Activated T-helper 2 cell treated with anti-CD3 and anti-CD28 coated beads, Interferon-gamma antibody, Interleukin-2, Interleukin-4, amounts not matched to agents 10 μg/mL and 5 μg/mL and 100 μg/mL, durations not matched to agents 14 hours and 24 hours and 36 hours (primary cell): ENCODE results near the gene DNAH1. TPM values are rescaled to one million over a fixed set of nuclear protein-coding genes. Genes with fewer than 3 reads are reported as not detected.

Source experiments
- DNase-seq: peaks from one replicate; pipeline ENCODE4 v3.0.0; 2021; ENCODE audit warnings: low spot score
- H3K27ac Mint-ChIP-seq: one replicate; pipeline ENCODE4 v1.8.0; 2021; ENCODE audit warnings: mixed read lengths
- H3K27me3 Mint-ChIP-seq: one replicate; pipeline ENCODE4 v1.8.0; 2021; ENCODE audit warnings: low read depth, mixed read lengths
- H3K36me3 Mint-ChIP-seq: one replicate; pipeline ENCODE4 v1.8.0; 2021; ENCODE audit warnings: low read depth, mixed read lengths
- H3K4me1 Mint-ChIP-seq: one replicate; pipeline ENCODE4 v1.8.0; 2021; ENCODE audit warnings: low read depth, mixed read lengths
- H3K4me3 Mint-ChIP-seq: one replicate; pipeline ENCODE4 v1.8.0; 2021; ENCODE audit warnings: low read depth, mild to moderate bottlenecking, moderate library complexity, mixed read lengths
- H3K9me3 Mint-ChIP-seq: one replicate; pipeline ENCODE4 v1.8.0; 2021; ENCODE audit warnings: mixed read lengths
- intact Hi-C: fragments of 100-400 bp; cut with micrococcal nuclease; formaldehyde crosslinking; loops from one replicate; pipeline ENCODE4 v1.15.1; 2023
- total RNA-seq: library from RNA; stranded (reverse); gene quantifications from 2 replicates; pipeline ENCODE4 v1.2.3, GENCODE V29; 2022

The DNAH1 gene
- total RNA-seq, 1 donor from 2014 or later, result 9.8 TPM

DNA sequence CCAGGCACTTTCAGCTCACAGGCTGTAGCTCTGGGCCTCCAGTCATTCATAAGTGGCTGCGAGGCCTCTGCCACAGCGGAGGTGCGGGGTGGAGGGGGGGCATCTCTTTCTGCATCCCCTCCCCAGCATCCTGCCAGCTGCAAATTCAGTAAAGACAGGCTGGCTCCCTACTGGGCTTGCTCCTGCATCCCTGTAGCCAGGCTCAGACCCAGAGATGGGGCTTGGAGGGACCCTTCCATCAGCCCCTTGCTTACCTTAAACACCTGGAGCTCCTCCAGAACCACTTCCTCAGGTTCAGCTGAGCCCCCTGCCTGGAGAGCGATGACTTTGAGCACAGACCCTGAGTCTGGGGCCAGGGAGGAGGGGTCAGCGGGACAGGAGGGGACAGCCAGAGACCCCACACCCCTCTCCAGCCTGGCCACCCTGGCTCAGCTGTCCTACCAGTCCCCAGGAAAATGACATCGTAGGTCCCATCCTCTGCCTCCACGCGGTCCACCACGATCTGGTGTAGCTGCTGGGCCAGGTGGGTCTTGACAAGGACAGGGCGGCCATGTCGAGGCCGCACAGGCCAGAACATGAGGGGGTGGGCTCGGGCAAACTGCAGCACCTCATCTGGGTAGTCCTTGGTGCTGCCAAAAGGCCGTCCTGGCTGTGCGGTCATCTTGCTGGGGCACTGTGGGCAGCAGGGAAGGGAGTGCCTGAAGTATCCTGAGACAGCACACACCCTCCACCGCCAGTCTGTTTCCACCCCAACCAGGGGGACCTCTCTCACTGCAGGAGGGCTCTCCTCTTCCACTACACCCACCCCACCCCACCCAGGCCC is 123.5 kb downstream of the DNAH1 start:
- H3K27ac Mint-ChIP-seq, result no peak overlapping the region
- no peak for DNase-seq
- no peaks in the 10 kb centered on the region for H3K27me3 Mint-ChIP-seq
- no peaks in the 10 kb centered on the region for H3K36me3 Mint-ChIP-seq
- intact Hi-C loops, result no loop called here
- H3K4me1 Mint-ChIP-seq, result peaks cover 3% of the 10 kb centered on the region
- H3K4me3 Mint-ChIP-seq, result no peak overlapping the region
- no peaks in the 10 kb centered on the region for H3K9me3 Mint-ChIP-seq

DNA sequence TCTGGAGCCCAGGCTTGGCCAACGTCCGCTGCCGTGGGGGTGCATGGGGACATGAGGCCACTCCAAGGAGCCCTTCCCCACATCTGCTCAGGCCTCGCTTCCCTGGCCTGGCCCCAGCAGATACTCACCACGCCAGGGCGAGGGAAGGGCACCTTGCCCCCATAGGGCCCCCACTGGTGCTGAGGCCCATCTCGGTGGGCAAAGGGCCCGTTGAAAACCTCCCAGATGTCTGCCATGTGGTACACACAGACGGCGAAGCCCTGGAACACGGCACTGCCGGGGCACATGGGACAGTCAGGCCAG is 124.1 kb downstream of the DNAH1 start:
- Mint-ChIP-seq H3K4me1 (peaks cover 6% of the 10 kb centered on the region), H3K27me3 (no peaks in the 10 kb centered on the region), H3K9me3 (no peaks in the 10 kb centered on the region), H3K27ac (no peak overlapping the region), H3K36me3 (no peaks in the 10 kb centered on the region), H3K4me3 (no peak overlapping the region)
- no peak for DNase-seq
- intact Hi-C loops, result no loop called here

DNA sequence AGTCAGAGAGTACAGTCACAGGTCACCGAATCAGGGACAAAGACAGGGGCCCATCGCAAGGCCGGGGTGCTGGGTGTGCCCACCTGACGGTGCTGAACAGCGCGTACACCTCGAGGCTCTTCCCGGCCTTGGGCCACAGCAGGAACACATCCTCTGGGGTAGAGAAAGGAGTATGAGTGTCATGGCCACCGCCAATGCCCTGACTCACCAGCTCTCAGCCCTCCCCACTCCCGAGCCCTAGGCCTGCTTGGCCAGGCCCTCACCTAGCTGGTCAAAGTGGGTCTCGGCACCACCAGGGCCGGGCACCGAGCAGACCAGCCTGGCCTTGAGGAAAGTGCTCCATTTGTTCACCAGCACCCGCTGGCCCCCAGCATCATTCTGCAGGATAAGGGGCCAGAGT is 124.6 kb downstream of the DNAH1 start:
- Mint-ChIP-seq H3K9me3 (no peaks in the 10 kb centered on the region), H3K27me3 (no peaks in the 10 kb centered on the region)

DNA sequence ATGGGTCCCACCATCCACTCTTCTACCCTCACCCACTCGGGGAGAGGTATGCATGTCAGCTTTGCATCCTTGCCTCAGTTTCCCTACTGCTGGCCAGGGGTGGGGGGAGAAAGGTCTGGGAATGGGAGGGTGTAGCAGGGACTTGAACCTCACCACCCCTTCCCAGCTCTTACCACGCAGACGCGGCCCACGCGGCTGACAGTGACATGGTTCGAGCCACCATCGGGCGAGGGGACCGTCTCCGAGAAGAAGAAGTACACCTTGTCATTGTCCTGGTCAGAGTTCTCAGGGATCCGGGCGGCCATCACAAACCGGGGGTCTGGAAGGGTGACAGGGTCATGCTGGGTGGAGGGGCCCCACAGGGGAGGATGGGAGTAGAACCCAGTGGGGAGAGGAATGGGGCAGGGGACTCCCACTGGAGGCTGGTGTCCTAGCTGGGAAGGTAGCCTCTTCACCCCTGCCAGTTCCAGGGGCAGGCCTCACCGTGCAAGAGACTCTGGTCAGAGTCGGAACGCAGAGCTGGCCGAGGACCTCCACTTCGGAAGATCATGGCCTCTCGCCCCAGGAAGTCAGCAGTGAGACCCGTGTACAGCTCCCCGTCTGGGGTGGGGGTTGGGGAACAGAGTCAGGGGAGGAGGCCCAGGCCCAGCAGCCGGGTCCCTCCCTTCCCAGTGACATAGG is 125.1 kb downstream of the DNAH1 start:
- H3K36me3 Mint-ChIP-seq, result no peaks in the 10 kb centered on the region
- intact Hi-C loops, result no loop called here
- no peak overlapping the region for H3K4me3 Mint-ChIP-seq
- DNase-seq, result no peak
- H3K27ac Mint-ChIP-seq, result no peak overlapping the region
- H3K27me3 Mint-ChIP-seq, result no peaks in the 10 kb centered on the region
- H3K9me3 Mint-ChIP-seq, result no peaks in the 10 kb centered on the region
- peaks cover 6% of the 10 kb centered on the region for H3K4me1 Mint-ChIP-seq

More for the DNA sequence above, 124.6 kb downstream of the DNAH1 start:
- intact Hi-C loops, result no loop called here
- Mint-ChIP-seq H3K4me3 (no peak overlapping the region), H3K27ac (no peak overlapping the region), H3K36me3 (no peaks in the 10 kb centered on the region), H3K4me1 (peaks cover 6% of the 10 kb centered on the region)
- no peak for DNase-seq

DNA sequence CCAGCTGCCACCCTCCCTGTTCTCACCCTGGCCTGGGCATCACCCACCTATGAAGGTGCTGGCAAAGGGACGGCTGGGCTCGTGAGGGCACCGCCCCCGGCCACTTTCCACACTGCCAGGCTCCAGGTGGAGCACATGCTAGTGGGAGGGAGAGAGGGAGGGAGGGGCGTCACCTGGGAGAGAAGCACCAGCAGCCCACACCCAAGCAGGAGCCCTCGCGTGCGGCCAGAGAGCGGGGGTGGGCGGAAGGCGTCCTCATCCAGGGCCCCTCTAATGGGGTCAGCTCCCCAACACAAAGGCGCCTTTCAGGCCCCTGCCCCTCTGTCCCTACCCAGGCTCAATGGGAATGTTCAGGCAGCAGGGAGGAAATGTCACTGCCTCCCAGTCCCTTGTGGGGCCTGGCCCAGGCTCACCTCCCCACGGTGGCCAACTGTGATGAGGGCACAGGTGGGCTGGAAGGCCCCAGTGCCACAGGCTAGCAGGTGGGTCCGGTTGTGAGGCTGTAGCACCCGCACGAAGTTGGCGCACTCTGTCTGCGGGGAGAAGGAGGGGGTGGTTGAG is 125.7 kb downstream of the DNAH1 start:
- Mint-ChIP-seq H3K4me3 (no peak overlapping the region), H3K4me1 (peaks cover 6% of the 10 kb centered on the region), H3K27ac (no peak overlapping the region), H3K9me3 (no peaks in the 10 kb centered on the region), H3K27me3 (no peaks in the 10 kb centered on the region), H3K36me3 (no peaks in the 10 kb centered on the region)
- intact Hi-C loops, result no loop called here
- no peak for DNase-seq

DNA sequence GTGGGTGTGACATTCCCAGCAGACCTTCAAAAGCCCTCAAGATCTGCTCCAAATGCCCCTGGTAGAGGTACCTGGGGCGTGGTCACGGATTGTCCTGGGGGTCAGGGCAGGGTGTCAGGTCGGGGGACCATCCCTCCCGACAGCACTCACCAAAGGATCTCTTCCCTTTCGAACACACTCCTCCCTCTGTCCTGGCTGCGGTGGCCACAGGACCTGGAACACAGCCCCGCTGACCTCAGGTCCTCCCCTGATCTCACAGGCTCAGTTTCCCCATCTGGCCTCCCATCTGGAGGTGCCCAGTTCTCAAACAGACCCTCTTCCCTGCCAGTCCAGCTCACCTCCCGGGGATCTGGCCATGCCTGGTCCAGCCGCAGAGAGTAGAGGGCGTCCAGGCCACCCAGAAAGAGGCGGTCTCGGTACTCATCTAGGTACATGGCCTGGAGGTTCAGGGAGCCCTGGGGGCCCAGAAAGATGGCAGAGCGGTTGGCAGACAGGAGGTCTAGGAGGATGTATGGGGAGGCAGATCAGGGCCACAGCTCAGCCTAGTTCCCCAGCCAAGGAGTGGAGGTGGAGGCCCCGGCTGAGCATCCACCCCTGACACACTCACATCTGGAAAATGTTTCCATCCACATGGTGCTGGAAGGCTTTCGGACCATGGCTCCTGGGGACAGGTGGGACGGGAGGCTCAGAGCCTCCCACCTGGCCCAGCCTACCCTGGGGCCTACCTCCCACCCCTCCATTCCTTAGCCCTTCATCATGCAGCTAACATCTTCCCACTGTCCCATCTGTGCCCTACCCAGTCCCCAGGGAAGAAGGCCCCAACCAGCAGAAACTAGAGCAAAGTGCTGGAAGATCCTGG is 126.5 kb downstream of the DNAH1 start:
- intact Hi-C loops, result no loop called here
- no peaks in the 10 kb centered on the region for H3K36me3 Mint-ChIP-seq
- H3K27ac Mint-ChIP-seq, result no peak overlapping the region
- H3K4me3 Mint-ChIP-seq, result no peak overlapping the region
- DNase-seq, result no peak
- H3K4me1 Mint-ChIP-seq, result peaks cover 10% of the 10 kb centered on the region
- no peaks in the 10 kb centered on the region for H3K9me3 Mint-ChIP-seq
- no peaks in the 10 kb centered on the region for H3K27me3 Mint-ChIP-seq

DNA sequence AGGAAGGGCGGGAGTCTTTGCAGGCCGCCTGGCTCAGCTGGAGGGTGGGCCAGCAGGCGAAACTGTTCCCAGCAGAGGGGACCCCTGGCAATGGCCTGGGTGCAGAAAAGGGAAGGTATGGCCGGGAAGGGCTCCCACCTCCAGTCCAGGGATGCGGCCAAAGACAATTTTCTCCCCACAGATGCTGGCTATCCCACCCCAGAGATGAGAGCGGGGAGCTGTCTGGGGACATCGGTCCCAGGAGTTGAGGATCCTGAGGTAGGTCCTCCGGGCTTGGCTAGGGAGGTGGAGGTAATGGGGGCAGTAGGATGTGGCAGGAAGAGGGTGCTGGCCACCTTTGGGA is 127.1 kb downstream of the DNAH1 start:
- intact Hi-C loops, result no loop called here
- H3K4me1 Mint-ChIP-seq, result peaks cover 12% of the 10 kb centered on the region
- no peaks in the 10 kb centered on the region for H3K36me3 Mint-ChIP-seq
- DNase-seq, result no peak
- H3K27me3 Mint-ChIP-seq, result no peaks in the 10 kb centered on the region
- no peaks in the 10 kb centered on the region for H3K9me3 Mint-ChIP-seq
- H3K4me3 Mint-ChIP-seq, result no peak overlapping the region
- H3K27ac Mint-ChIP-seq, result no peak overlapping the region

DNA sequence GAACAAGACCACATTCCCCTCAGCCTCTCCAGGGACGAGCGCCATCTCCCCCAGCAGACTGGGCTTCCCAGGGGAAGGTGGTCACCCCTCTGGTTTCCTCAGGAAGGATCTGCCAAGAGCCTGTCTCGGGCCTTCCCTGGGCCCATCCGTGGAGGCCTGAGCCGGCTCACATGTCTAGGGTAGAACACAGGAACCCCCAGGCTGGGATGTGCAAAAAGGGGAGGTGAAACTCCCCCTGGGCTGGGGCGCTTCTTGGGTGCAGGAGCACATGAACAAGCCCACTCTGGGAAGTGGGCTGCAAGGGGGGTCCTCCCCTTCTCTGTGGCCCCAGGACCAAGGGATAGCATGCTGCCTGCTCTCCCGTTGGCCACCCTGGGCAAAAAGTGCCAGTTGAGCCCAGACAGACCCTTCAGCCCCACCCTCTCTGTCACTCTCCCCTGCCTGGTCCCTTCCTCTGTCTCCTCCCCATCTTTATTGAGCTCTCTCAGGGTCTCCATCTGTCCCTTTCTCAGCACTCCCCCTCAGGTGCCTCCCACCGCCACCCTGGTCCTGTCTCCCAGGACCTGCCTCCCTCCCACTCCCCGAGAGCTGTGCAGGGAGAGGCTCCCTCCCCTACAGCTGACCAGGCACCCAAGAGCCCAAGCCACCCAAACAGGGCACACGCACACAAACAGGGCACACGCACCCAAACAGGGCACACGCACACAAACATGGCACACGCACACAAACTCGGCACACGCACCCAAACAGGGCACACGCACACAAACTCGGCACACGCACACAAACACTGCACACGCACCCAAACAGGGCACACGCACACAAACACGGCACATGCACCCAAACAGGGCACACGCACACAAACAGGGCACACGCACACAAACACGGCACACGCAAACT is 127.9 kb downstream of the DNAH1 start:
- no peak for DNase-seq
- Mint-ChIP-seq H3K4me3 (no peak overlapping the region), H3K4me1 (peaks cover 12% of the 10 kb centered on the region), H3K36me3 (no peaks in the 10 kb centered on the region), H3K27me3 (no peaks in the 10 kb centered on the region), H3K27ac (no peak overlapping the region), H3K9me3 (no peaks in the 10 kb centered on the region)
- intact Hi-C loops, result no loop called here

DNA sequence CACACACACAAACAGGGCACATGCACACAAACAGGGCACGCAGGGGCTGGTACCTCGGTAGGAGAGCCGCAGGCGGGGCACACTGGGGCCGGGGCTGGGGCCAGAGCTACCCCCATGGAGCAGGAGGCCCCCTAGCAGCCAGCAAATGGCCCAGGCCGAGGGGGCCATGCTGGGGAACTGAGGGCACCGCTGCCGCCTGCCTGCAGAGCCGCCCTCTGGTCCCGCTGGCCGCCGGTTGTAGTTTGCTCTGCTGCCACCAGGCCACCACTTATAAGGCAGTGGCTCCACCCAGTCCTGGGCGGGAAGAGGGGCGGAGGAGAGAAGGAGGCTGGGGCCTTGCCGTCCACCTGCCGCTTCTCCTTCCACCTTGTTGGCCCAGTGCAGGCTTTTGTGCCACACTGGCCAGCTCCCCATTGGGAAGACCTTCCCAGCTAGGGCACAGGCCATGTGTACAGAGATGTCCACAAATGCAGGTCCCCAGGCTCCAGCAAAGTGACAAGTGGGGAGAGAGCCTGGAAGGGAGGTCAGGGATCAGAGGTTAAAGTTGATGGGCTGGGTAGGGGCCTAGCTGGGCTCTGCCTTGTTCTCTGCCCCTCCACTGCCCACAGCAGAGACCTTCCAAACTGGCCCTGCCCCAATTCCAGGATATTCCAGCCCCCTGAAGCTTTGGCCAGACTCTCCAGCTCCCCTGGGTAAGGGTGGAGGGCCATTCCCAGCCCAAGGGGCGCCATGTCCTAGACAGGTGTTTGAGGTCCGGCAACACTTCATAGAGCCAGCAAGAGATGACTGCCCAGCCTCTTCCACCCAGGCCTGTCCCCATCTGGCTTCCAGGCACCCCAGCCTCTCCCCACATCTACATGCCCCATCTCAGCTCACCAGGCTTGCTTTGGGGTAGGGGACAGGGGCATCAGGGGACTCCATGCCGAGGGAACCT is 129.0 kb downstream of the DNAH1 start, which contains the start of gene SEMA3G:
Gene SEMA3G, minus strand, starts transcription at position 244 of the 934 bp plus-strand sequence. Its CDS starts 76 bp downstream, at position 168.
- Mint-ChIP-seq H3K36me3 (no peaks in the 10 kb centered on the region), H3K27ac (no peak within 1 kb of the TSS), H3K4me3 (no peak within 1 kb of the TSS), H3K4me1 (peaks cover 12% of the 10 kb centered on the region), H3K9me3 (no peaks in the 10 kb centered on the region), H3K27me3 (no peaks in the 10 kb centered on the region)
- intact Hi-C loops, result loop anchor here (1.0 to 5.0 kb wide), 2 partner anchors 17 to 223 kb away; no protein-coding TSS in a partner anchor
- peak; percentile 77 for DNase-seq

DNA sequence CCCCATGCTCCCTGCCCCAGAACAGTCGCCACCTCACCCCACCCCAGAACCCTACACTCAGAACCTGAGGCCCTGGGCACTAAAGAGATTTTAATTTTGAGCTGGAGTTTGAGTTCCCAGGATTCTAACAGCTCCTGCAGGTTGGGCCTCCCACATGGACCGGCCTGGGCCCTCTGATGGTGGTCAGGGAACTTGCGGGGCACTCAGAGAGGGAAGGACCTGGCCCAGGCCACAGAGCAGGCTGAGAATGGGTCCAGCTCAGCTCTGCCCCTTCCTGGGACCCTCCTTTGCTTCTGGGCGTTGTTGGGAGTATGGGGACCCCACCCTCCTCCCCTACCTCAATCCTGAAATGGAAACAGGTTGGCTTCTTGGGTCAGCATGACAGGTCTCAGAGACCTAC is 129.9 kb downstream of the DNAH1 start:
- Mint-ChIP-seq H3K36me3 (no peaks in the 10 kb centered on the region), H3K27me3 (no peaks in the 10 kb centered on the region), H3K27ac (no peak overlapping the region), H3K4me3 (no peak overlapping the region), H3K9me3 (no peaks in the 10 kb centered on the region), H3K4me1 (peaks cover 12% of the 10 kb centered on the region)
- no peak for DNase-seq
- intact Hi-C loops, result loop anchor here (5.0 kb wide), 1 partner anchor 224 kb away; no protein-coding TSS in a partner anchor
